Measurements from ENCODE around the gene CEACAM3.
"Not testable (repeated sequence)": the region's sequence is repeated elsewhere in the genome, so short reads cannot be mapped to it uniquely, and the experiment has no call there.

Gene CEACAM3

GRCh38 chr19:41796362-41796761, at the start of gene CEACAM3:
TSS of gene CEACAM3 (plus strand) at chr19:41796587. CDS start at chr19:41796678, 91 bp downstream.
- no peak for DNase-seq
- in situ Hi-C loops (cut with MboI; ENCODE audit: low pct_unique_long_range_greater_than_20kb, low sequenced_read_pairs): no loop called here

GRCh38 chr19:41746593-41747227, 49.7 kb upstream of the CEACAM3 start:
- DNase-seq: peak; percentile 42
- in situ Hi-C loops (cut with MboI; ENCODE audit: low pct_unique_long_range_greater_than_20kb, low sequenced_read_pairs): no loop called here

- in situ Hi-C loops (cut with MboI; ENCODE audit: low pct_unique_long_range_greater_than_20kb, low sequenced_read_pairs): no loop called here
Observed at GRCh38 chr19:41748012-41748411, 48.4 kb upstream of the CEACAM3 start.

GRCh38 chr19:41750248-41751134, 45.9 kb upstream of the CEACAM3 start:
- in situ Hi-C loops (cut with MboI; ENCODE audit: low pct_unique_long_range_greater_than_20kb, low sequenced_read_pairs); DNase-seq: not testable (repeated sequence)

More at GRCh38 chr19:41748012-41748411, 48.4 kb upstream of the CEACAM3 start:
- no peak for DNase-seq

GRCh38 chr19:41753159-41753558, 43.2 kb upstream of the CEACAM3 start:
- in situ Hi-C loops (cut with MboI; ENCODE audit: low pct_unique_long_range_greater_than_20kb, low sequenced_read_pairs): no loop called here
- DNase-seq: peak; percentile 74

- in situ Hi-C loops (cut with MboI; ENCODE audit: low pct_unique_long_range_greater_than_20kb, low sequenced_read_pairs): no loop called here
- peak; percentile 45 for DNase-seq
Observed at GRCh38 chr19:41753936-41754529, 42.4 kb upstream of the CEACAM3 start.

GRCh38 chr19:41755328-41755913, 41.0 kb upstream of the CEACAM3 start, which contains the start of gene CEACAM6:
TSS of gene CEACAM6 (plus strand) at chr19:41755530. CDS start at chr19:41755639, 109 bp downstream.
- in situ Hi-C loops (cut with MboI; ENCODE audit: low pct_unique_long_range_greater_than_20kb, low sequenced_read_pairs): no loop called here
- DNase-seq: no peak

GRCh38 chr19:41758846-41759245, 37.5 kb upstream of the CEACAM3 start:
- DNase-seq: no peak
- in situ Hi-C loops (cut with MboI; ENCODE audit: low pct_unique_long_range_greater_than_20kb, low sequenced_read_pairs): no loop called here

- no peak for DNase-seq
- in situ Hi-C loops (cut with MboI; ENCODE audit: low pct_unique_long_range_greater_than_20kb, low sequenced_read_pairs): no loop called here
Observed at GRCh38 chr19:41767115-41767514, 29.3 kb upstream of the CEACAM3 start.

- in situ Hi-C loops (cut with MboI; ENCODE audit: low pct_unique_long_range_greater_than_20kb, low sequenced_read_pairs); DNase-seq: not testable (repeated sequence)
Observed at GRCh38 chr19:41768105-41768504, 28.3 kb upstream of the CEACAM3 start.

GRCh38 chr19:41769608-41770007, 26.8 kb upstream of the CEACAM3 start:
- in situ Hi-C loops (cut with MboI; ENCODE audit: low pct_unique_long_range_greater_than_20kb, low sequenced_read_pairs): no loop called here

GRCh38 chr19:41771410-41771809, 25.0 kb upstream of the CEACAM3 start:
- in situ Hi-C loops (cut with MboI; ENCODE audit: low pct_unique_long_range_greater_than_20kb, low sequenced_read_pairs): no loop called here
- no peak for DNase-seq

More at GRCh38 chr19:41769608-41770007, 26.8 kb upstream of the CEACAM3 start:
- no peak for DNase-seq

GRCh38 chr19:41774515-41774980, 21.8 kb upstream of the CEACAM3 start:
- in situ Hi-C loops (cut with MboI; ENCODE audit: low pct_unique_long_range_greater_than_20kb, low sequenced_read_pairs): no loop called here
- no peak for DNase-seq

- in situ Hi-C loops (cut with MboI; ENCODE audit: low pct_unique_long_range_greater_than_20kb, low sequenced_read_pairs): no loop called here
- DNase-seq: no peak
Observed at GRCh38 chr19:41776700-41777099, 19.7 kb upstream of the CEACAM3 start.

- DNase-seq: no peak
Observed at GRCh38 chr19:41783612-41784011, 12.8 kb upstream of the CEACAM3 start.

GRCh38 chr19:41784312-41784711, 12.1 kb upstream of the CEACAM3 start:
- no peak for DNase-seq
- in situ Hi-C loops (cut with MboI; ENCODE audit: low pct_unique_long_range_greater_than_20kb, low sequenced_read_pairs): no loop called here

More at GRCh38 chr19:41783612-41784011, 12.8 kb upstream of the CEACAM3 start:
- in situ Hi-C loops (cut with MboI; ENCODE audit: low pct_unique_long_range_greater_than_20kb, low sequenced_read_pairs): no loop called here

GRCh38 chr19:41784743-41785142, 11.6 kb upstream of the CEACAM3 start:
- DNase-seq: peak; percentile 90
- in situ Hi-C loops (cut with MboI; ENCODE audit: low pct_unique_long_range_greater_than_20kb, low sequenced_read_pairs): no loop called here

- DNase-seq: peak; percentile 87
Observed at GRCh38 chr19:41785653-41786052, 10.7 kb upstream of the CEACAM3 start.

GRCh38 chr19:41787055-41787454, 9.3 kb upstream of the CEACAM3 start:
- in situ Hi-C loops (cut with MboI; ENCODE audit: low pct_unique_long_range_greater_than_20kb, low sequenced_read_pairs): no loop called here
- DNase-seq: no peak

More at GRCh38 chr19:41785653-41786052, 10.7 kb upstream of the CEACAM3 start:
- in situ Hi-C loops (cut with MboI; ENCODE audit: low pct_unique_long_range_greater_than_20kb, low sequenced_read_pairs): no loop called here

Data from KBM-7 (cell line).